ENCODE measurements around the gene DDX60. TPM values are rescaled to one million over a fixed set of nuclear protein-coding genes. Genes with fewer than 3 reads are reported as not detected.
A peak's percentile ranks its signal among the peaks of the same experiment; 100 is the strongest.
"Not testable (repeated sequence)": the region's sequence is repeated elsewhere in the genome, so short reads cannot be mapped to it uniquely, and the experiment has no call there.

Gene DDX60
- total and polyA plus RNA-seq, 3 experiments from 2014 or later, result 4.9 to 26.7 (median 6.3) TPM

DNA sequence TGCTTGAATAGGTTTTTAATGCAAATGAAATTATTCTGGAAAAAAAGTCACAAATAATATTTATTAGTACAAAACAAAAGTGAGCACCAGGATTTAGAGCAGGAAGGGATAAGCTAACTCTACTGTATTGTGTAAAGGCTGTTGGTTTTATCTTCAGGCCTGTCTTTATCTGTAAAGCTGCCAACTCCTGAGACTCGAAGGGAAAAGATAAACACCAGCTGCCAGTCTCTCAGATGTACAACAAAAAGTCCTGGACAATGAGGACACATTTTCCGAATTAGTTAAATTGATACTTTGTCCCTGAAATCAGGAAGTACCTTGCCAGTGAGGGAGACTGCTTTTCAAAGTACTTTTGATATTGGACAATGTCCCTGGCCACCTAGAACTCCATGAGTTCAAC lies 8.8 kb downstream of the DDX60 start:
- CTCF ChIA-PET, result no interaction called here

DNA sequence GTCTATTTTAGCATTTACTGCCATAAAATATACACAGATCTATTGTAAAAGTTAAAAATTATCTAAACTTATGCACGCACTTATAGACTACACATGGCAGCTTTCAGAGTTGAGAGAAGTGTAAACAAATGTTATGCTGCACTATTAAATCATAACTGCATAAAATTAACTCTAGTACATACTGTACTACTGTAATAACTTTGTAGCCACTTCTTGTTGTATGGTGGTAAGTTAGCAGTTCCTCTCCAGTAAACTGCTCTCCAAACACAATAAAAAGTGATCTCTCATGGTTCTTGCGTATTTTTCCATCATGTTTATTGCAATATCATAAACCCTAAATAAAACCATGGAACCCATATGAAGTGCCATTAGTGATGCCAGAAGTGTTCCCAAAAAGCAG lies 9.6 kb downstream of the DDX60 start:
- H3K9me3 ChIP-seq (ENCODE audit: low read length), result no peaks in the 10 kb centered on the region
- no peaks in the 10 kb centered on the region for H3K27me3 ChIP-seq (ENCODE audit: insufficient read depth, low read length, poor library complexity, severe bottlenecking)
- CTCF ChIA-PET, result interaction anchor here (1.3 to 1.6 kb wide), 2 partner anchors 9 to 156 kb away, joined by 3 to 4 read pairs; no protein-coding TSS in a partner anchor
- Mint-ChIP-seq H3K4me3 (no peak overlapping the region), H3K27ac (no peak overlapping the region), H3K27me3 (no peaks in the 10 kb centered on the region), H3K9me3 (no peaks in the 10 kb centered on the region), H3K36me3 (peaks cover 10 to 64% (median 28%) of the 10 kb centered on the region in 3 donors), H3K4me1 (peaks cover 18 to 39% (median 37%) of the 10 kb centered on the region in 3 donors)
- no peak overlapping the region for H3K27ac ChIP-seq (ENCODE audit: low read depth, low read length)
- POLR2A ChIA-PET, result no interaction called here
- peaks cover 8% of the 10 kb centered on the region for H3K36me3 ChIP-seq (ENCODE audit: insufficient read depth, low read length)
- H3K4me1 ChIP-seq (ENCODE audit: insufficient read depth, low read length), result no peaks in the 10 kb centered on the region
- DNase-seq, result no peak
- no peak overlapping the region for H3K4me3 ChIP-seq (ENCODE audit: low read length)

More for the DNA sequence above, 8.8 kb downstream of the DDX60 start:
- H3K9me3 Mint-ChIP-seq, result no peaks in the 10 kb centered on the region
- POLR2A ChIA-PET, result no interaction called here
- no peaks in the 10 kb centered on the region for H3K27me3 Mint-ChIP-seq
- DNase-seq, result no peak
- no peak overlapping the region for H3K4me3 Mint-ChIP-seq
- peaks cover 24 to 47% (median 45%) of the 10 kb centered on the region in 3 donors for H3K4me1 Mint-ChIP-seq
- no peak overlapping the region for H3K27ac Mint-ChIP-seq
- Histone ChIP-seq H3K9me3 (ENCODE audit: low read length) (no peaks in the 10 kb centered on the region), H3K27ac (ENCODE audit: low read depth, low read length) (no peak overlapping the region), H3K36me3 (ENCODE audit: insufficient read depth, low read length) (peaks cover 8% of the 10 kb centered on the region), H3K4me3 (ENCODE audit: low read length) (no peak overlapping the region), H3K4me1 (ENCODE audit: insufficient read depth, low read length) (no peaks in the 10 kb centered on the region), H3K27me3 (ENCODE audit: insufficient read depth, low read length, poor library complexity, severe bottlenecking) (no peaks in the 10 kb centered on the region)
- H3K36me3 Mint-ChIP-seq, result peaks cover 10 to 57% (median 25%) of the 10 kb centered on the region in 3 donors

DNA sequence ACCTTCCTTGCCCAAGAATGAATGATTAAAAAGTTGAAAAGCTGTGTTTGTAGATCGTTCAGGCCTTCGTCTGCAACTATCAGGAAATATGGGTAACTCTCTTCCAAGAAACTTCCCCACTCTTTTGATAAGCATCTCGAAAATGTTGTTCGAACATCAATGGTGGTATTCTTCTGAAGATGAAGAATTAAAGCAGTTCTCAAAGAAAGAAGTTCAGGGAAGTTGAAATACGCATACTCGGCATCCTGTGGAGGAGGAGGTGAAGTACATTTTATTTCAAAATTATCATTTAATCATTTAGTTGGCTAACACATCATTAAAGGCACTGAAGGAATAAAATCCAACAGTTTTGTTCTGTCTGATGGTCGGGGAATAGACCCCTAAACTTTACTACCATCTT lies 12.1 kb downstream of the DDX60 start:
- H3K27ac Mint-ChIP-seq, result peak overlapping the region in 3 of 8 donors; percentile 54 to 88 (median 73)
- H3K27me3 Mint-ChIP-seq, result no peaks in the 10 kb centered on the region
- H3K4me3 ChIP-seq (ENCODE audit: low read length), result no peak overlapping the region
- H3K9me3 ChIP-seq (ENCODE audit: low read length), result no peaks in the 10 kb centered on the region
- ChIA-PET POLR2A (no interaction called here), CTCF (no interaction called here)
- no peak for DNase-seq
- H3K36me3 ChIP-seq (ENCODE audit: insufficient read depth, low read length), result peaks cover 8% of the 10 kb centered on the region
- peaks cover 10 to 72% (median 33%) of the 10 kb centered on the region in 3 donors for H3K36me3 Mint-ChIP-seq
- H3K4me3 Mint-ChIP-seq, result no peak overlapping the region
- no peaks in the 10 kb centered on the region for H3K27me3 ChIP-seq (ENCODE audit: insufficient read depth, low read length, poor library complexity, severe bottlenecking)
- H3K4me1 ChIP-seq (ENCODE audit: insufficient read depth, low read length), result no peaks in the 10 kb centered on the region
- H3K27ac ChIP-seq (ENCODE audit: low read depth, low read length), result no peak overlapping the region
- peaks cover 4 to 17% (median 16%) of the 10 kb centered on the region in 3 donors for H3K4me1 Mint-ChIP-seq
- H3K9me3 Mint-ChIP-seq, result no peaks in the 10 kb centered on the region

DNA sequence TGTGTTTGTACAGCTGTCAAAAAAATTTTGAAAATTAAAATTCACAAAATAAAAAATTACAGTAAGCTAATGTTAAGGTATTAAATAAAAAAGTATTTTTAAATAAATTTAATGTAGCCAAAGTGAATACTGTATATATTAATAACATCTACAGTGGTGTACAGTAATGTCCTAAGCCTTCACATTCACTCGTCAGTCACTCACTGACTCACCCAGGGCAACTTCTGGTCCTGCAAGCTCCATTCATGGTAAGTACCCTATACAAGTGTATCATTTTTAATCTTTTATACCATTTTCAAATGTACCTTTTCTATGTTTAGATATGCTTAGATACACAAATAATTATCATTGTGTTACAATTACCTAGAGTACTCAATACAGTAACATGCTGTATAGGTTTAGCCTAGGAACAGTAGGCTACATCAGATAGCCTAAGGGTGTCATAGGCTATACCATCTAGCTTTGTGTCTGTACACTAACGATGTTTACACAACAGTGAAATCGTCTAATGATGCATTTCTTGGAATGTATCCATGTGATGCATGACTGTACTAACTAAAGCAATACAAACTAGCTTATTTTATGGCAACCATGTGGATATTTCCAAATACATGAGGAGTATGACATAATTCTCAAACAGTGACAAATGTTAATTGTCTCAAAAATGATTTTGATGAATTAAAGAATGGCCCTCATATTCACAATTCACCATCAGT lies 13.7 kb downstream of the DDX60 start:
- CTCF ChIA-PET, result interaction anchor here (0.6 kb wide), 1 partner anchor 13 kb away, joined by 3 read pairs; no protein-coding TSS in a partner anchor
- H3K36me3 ChIP-seq (ENCODE audit: insufficient read depth, low read length), result peaks cover 1% of the 10 kb centered on the region

DNA sequence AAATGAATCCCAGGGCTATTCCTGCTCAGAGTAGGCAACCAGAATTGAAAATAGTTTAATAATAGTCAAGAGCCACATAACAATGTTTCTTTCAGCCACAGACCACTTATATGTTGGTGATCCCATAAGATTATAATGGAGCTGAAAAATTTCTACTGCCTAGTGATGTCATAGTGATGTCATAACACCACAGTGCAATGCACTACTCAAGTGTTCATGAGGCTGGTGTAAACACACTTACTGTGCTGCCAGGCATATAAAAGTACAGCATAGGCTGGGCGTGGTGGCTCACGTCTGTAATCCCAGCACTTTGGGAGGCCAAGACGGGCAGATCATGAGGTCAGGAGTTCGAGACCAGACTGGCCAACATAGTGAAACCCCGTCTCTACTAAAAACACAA lies 15.1 kb downstream of the DDX60 start:
- H3K9me3 ChIP-seq (ENCODE audit: low read length); DNase-seq; H3K27ac ChIP-seq (ENCODE audit: low read depth, low read length); H3K4me1 ChIP-seq (ENCODE audit: insufficient read depth, low read length); H3K27me3 Mint-ChIP-seq; H3K27ac Mint-ChIP-seq; H3K27me3 ChIP-seq (ENCODE audit: insufficient read depth, low read length, poor library complexity, severe bottlenecking); H3K9me3 Mint-ChIP-seq; H3K4me3 ChIP-seq (ENCODE audit: low read length); H3K4me3 Mint-ChIP-seq; POLR2A ChIA-PET; H3K36me3 ChIP-seq (ENCODE audit: insufficient read depth, low read length); CTCF ChIA-PET: not testable (repeated sequence)
- peaks cover 12 to 72% (median 35%) of the 10 kb centered on the region in 3 donors for H3K36me3 Mint-ChIP-seq
- H3K4me1 Mint-ChIP-seq, result peaks cover 8 to 25% (median 20%) of the 10 kb centered on the region in 3 donors

More for the DNA sequence above, 13.7 kb downstream of the DDX60 start:
- no peak overlapping the region for H3K27ac ChIP-seq (ENCODE audit: low read depth, low read length)
- no peaks in the 10 kb centered on the region for H3K9me3 ChIP-seq (ENCODE audit: low read length)
- no peak for DNase-seq
- H3K4me1 ChIP-seq (ENCODE audit: insufficient read depth, low read length), result no peaks in the 10 kb centered on the region
- POLR2A ChIA-PET, result no interaction called here
- no peak overlapping the region for H3K27ac Mint-ChIP-seq
- H3K9me3 Mint-ChIP-seq, result no peaks in the 10 kb centered on the region
- H3K36me3 Mint-ChIP-seq, result peaks cover 8 to 74% (median 35%) of the 10 kb centered on the region in 3 donors
- H3K27me3 Mint-ChIP-seq, result no peaks in the 10 kb centered on the region
- no peak overlapping the region for H3K4me3 Mint-ChIP-seq
- H3K4me3 ChIP-seq (ENCODE audit: low read length), result no peak overlapping the region
- peaks cover 7 to 19% (median 18%) of the 10 kb centered on the region in 3 donors for H3K4me1 Mint-ChIP-seq
- H3K27me3 ChIP-seq (ENCODE audit: insufficient read depth, low read length, poor library complexity, severe bottlenecking), result no peaks in the 10 kb centered on the region

- DNase-seq, result no peak
- H3K36me3 Mint-ChIP-seq, result peaks cover 8 to 74% (median 26%) of the 10 kb centered on the region in 3 donors
- H3K4me1 Mint-ChIP-seq, result peaks cover 0 to 17% (median 7%) of the 10 kb centered on the region in 3 donors
- ChIA-PET CTCF (no interaction called here), POLR2A (no interaction called here)
- H3K9me3 Mint-ChIP-seq, result no peaks in the 10 kb centered on the region
- no peaks in the 10 kb centered on the region for H3K9me3 ChIP-seq (ENCODE audit: low read length)
- peaks cover 10% of the 10 kb centered on the region for H3K36me3 ChIP-seq (ENCODE audit: insufficient read depth, low read length)
- H3K27me3 Mint-ChIP-seq, result peaks cover 0 to 1% of the 10 kb centered on the region in 2 donors
- H3K27ac ChIP-seq (ENCODE audit: low read depth, low read length), result no peak overlapping the region
- no peak overlapping the region for H3K4me3 ChIP-seq (ENCODE audit: low read length)
- H3K4me3 Mint-ChIP-seq, result no peak overlapping the region
- H3K27ac Mint-ChIP-seq, result no peak overlapping the region
- no peaks in the 10 kb centered on the region for H3K4me1 ChIP-seq (ENCODE audit: insufficient read depth, low read length)
- no peaks in the 10 kb centered on the region for H3K27me3 ChIP-seq (ENCODE audit: insufficient read depth, low read length, poor library complexity, severe bottlenecking)
Observed at GRCh38 chr4:168293386-168293975, 25.1 kb downstream of the DDX60 start.

GRCh38 chr4:168291242-168291641 lies 27.3 kb downstream of the DDX60 start:
- Histone ChIP-seq H3K27ac (ENCODE audit: low read depth, low read length) (no peak overlapping the region), H3K9me3 (ENCODE audit: low read length) (no peaks in the 10 kb centered on the region), H3K36me3 (ENCODE audit: insufficient read depth, low read length) (peaks cover 10% of the 10 kb centered on the region), H3K4me3 (ENCODE audit: low read length) (no peak overlapping the region), H3K27me3 (ENCODE audit: insufficient read depth, low read length, poor library complexity, severe bottlenecking) (no peaks in the 10 kb centered on the region), H3K4me1 (ENCODE audit: insufficient read depth, low read length) (no peaks in the 10 kb centered on the region)
- ChIA-PET POLR2A (no interaction called here), CTCF (no interaction called here)
- peaks cover 8 to 69% (median 21%) of the 10 kb centered on the region in 3 donors for H3K36me3 Mint-ChIP-seq
- H3K27ac Mint-ChIP-seq, result no peak overlapping the region
- H3K4me1 Mint-ChIP-seq, result peaks cover 0 to 13% (median 3%) of the 10 kb centered on the region in 3 donors
- DNase-seq, result no peak
- H3K4me3 Mint-ChIP-seq, result no peak overlapping the region
- no peaks in the 10 kb centered on the region for H3K27me3 Mint-ChIP-seq
- no peaks in the 10 kb centered on the region for H3K9me3 Mint-ChIP-seq

- H3K27me3 ChIP-seq (ENCODE audit: insufficient read depth, low read length, poor library complexity, severe bottlenecking); H3K4me1 ChIP-seq (ENCODE audit: insufficient read depth, low read length); H3K27ac ChIP-seq (ENCODE audit: low read depth, low read length); CTCF ChIA-PET; H3K9me3 ChIP-seq (ENCODE audit: low read length); H3K9me3 Mint-ChIP-seq; H3K27me3 Mint-ChIP-seq; H3K27ac Mint-ChIP-seq; H3K36me3 ChIP-seq (ENCODE audit: insufficient read depth, low read length); H3K4me1 Mint-ChIP-seq; H3K4me3 Mint-ChIP-seq; POLR2A ChIA-PET; DNase-seq; H3K4me3 ChIP-seq (ENCODE audit: low read length): not testable (repeated sequence)
- peaks cover 15 to 66% (median 25%) of the 10 kb centered on the region in 3 donors for H3K36me3 Mint-ChIP-seq
Observed at GRCh38 chr4:168285850-168286249, 32.7 kb downstream of the DDX60 start.
